Lower leg skin (tissue), 3 donors: ENCODE data around the gene KLF2.

Experiments used
- POLR2A ChIP-seq, 2 donors: fragments of 450-650 bp; IDR thresholded peaks; one replicate each; pipeline ENCODE4 v1.6.1; 2016 to 2017; ENCODE audit warnings: antibody characterized with exemption in 2 of 2, mild to moderate bottlenecking in 1 of 2, moderate library complexity in 1 of 2
- TF ChIP-seq, protein P1 (sequence below), 3 donors: fragments of 450-650 bp; IDR thresholded peaks; one replicate each; pipeline ENCODE4 v1.5.1; 2016; ENCODE audit warnings: antibody characterized with exemption in 3 of 3, mild to moderate bottlenecking in 3 of 3, moderate library complexity in 2 of 3

GRCh38 chr19:16290692-16291091 is 33.9 kb upstream of the KLF2 start:
- TF ChIP-seq, protein P1, sequence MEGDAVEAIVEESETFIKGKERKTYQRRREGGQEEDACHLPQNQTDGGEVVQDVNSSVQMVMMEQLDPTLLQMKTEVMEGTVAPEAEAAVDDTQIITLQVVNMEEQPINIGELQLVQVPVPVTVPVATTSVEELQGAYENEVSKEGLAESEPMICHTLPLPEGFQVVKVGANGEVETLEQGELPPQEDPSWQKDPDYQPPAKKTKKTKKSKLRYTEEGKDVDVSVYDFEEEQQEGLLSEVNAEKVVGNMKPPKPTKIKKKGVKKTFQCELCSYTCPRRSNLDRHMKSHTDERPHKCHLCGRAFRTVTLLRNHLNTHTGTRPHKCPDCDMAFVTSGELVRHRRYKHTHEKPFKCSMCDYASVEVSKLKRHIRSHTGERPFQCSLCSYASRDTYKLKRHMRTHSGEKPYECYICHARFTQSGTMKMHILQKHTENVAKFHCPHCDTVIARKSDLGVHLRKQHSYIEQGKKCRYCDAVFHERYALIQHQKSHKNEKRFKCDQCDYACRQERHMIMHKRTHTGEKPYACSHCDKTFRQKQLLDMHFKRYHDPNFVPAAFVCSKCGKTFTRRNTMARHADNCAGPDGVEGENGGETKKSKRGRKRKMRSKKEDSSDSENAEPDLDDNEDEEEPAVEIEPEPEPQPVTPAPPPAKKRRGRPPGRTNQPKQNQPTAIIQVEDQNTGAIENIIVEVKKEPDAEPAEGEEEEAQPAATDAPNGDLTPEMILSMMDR (IDR thresholded peaks at IDR 0.05), result no peak
- TF ChIP-seq POLR2A (IDR thresholded peaks at IDR 0.05), result no peak
